ENCODE data around the gene MT1M. TPM values are rescaled to one million over a fixed set of nuclear protein-coding genes. Genes with fewer than 3 reads are reported as not detected.

MT1M gene
- total and polyA plus RNA-seq, 10 of the 15 experiments (the other 5 are each of a cell fraction or from before 2014, with no cell fraction given), result not detected

DNA sequence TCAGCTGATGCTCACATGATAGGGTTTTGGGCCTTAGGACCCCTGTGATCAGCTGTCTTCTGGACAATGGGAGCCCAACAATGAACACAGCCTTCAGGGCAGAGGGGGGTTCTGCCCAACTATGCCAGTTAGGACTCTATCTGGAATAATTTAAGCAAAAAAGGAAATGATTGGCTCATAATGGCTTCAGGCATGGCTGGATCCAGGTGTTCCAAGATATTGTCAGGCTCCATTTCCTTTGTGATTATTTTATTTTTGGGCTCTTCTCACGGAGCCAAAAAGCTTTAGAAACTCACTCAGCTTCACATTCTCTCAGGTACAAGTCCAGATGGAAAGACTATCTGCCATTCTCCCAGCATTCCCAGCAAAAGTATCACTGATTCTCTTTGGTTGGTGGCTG is 27.0 kb upstream of the MT1M start (continued):
- TF ChIP-seq BCL3 (IDR thresholded peaks at IDR 0.05; ENCODE audit: borderline replicate concordance, insufficient read depth, low read depth, low read length, poor library complexity, severe bottlenecking), result no peak
- no peak for TF ChIP-seq POU2F2 (IDR thresholded peaks at IDR 0.05; ENCODE audit: borderline replicate concordance, low read depth, low read length)
- TF ChIP-seq TARDBP (IDR thresholded peaks at IDR 0.05; ENCODE audit: borderline replicate concordance), result no peak

- no peak overlapping the region for H3K9ac ChIP-seq (ENCODE audit: control insufficient read depth, insufficient read depth, low read length)
- no peak for ATAC-seq
- H3K79me2 ChIP-seq (ENCODE audit: control insufficient read depth, insufficient read depth, low read length), result no peaks in the 10 kb centered on the region
- BruUV-seq (replicated peaks), result no TSS peak
- ChIA-PET RAD21 (ENCODE audit: unreplicated experiment) (interaction anchor here (0.9 to 4.9 kb wide), 3 partner anchors 24 to 95 kb away, joined by 3 to 44 read pairs (median 3); no protein-coding TSS in a partner anchor), SMC1A (ENCODE audit: uncharacterized antibody, unreplicated experiment) (interaction anchor here (0.6 to 1.4 kb wide), 3 partner anchors 17 to 96 kb away, joined by 3 to 5 read pairs (median 3); partner anchors contain the start of gene MT3), POLR2A (no interaction called here), CTCF (interaction anchor here (1.2 to 10.0 kb wide), 4 partner anchors 29 to 96 kb away, joined by 3 to 77 read pairs (median 12); no protein-coding TSS in a partner anchor)
- no peaks in the 10 kb centered on the region for H3K9me3 ChIP-seq (replicated peaks; ENCODE audit: control insufficient read depth, insufficient read depth, low read length)
- no peak overlapping the region for H3K27ac ChIP-seq (ENCODE audit: control insufficient read depth, insufficient read depth)
- H3K4me2 ChIP-seq (ENCODE audit: control insufficient read depth, insufficient read depth), result no peak overlapping the region
- H3K4me1 ChIP-seq (ENCODE audit: control insufficient read depth, insufficient read depth, low read length), result peaks cover 21% of the 10 kb centered on the region
- no peaks in the 10 kb centered on the region; a peak in 2 of 4 replicates for H3K27me3 ChIP-seq (replicated peaks in 1 of 2; ENCODE audit: control insufficient read depth in 2 of 2, insufficient read depth in 2 of 2, low read length in 1 of 2)
- WGBS (ENCODE audit: insufficient coverage, insufficient replicate concordance, low lambda C conversion rate, missing lambda C conversion rate), result 74% methylated on average over 3 of the region's 3 CpGs
- H3K4me3 ChIP-seq, result no peak overlapping the region
- intact Hi-C loops (cut with micrococcal nuclease; ENCODE audit: unreplicated experiment), result no loop called here
- H4K20me1 ChIP-seq (ENCODE audit: control insufficient read depth, insufficient read depth), result no peaks in the 10 kb centered on the region
- in situ Hi-C loops (cut with MboI), result no loop called here
- H2AFZ ChIP-seq (ENCODE audit: control insufficient read depth, low read depth, low read length), result no peak overlapping the region
- H3K36me3 ChIP-seq (ENCODE audit: control insufficient read depth in 2 of 2, insufficient read depth in 2 of 2, low read length in 1 of 2), result no peaks in the 10 kb centered on the region
- no peak for FAIRE-seq
- DNase-seq (ENCODE audit: low read depth, low spot score), result no peak
- TF ChIP-seq CHD4 (IDR thresholded peaks at IDR 0.05) (no peak), RUNX3 (IDR thresholded peaks at IDR 0.05; ENCODE audit: low read length) (no peak), GATAD2B (conservative IDR thresholded peaks at IDR 0.05; ENCODE audit: low read depth) (no peak), SRF (IDR thresholded peaks at IDR 0.05; ENCODE audit: low read depth in 2 of 2, low read length in 2 of 2) (no peak)
- TF ChIP-seq, protein P1, sequence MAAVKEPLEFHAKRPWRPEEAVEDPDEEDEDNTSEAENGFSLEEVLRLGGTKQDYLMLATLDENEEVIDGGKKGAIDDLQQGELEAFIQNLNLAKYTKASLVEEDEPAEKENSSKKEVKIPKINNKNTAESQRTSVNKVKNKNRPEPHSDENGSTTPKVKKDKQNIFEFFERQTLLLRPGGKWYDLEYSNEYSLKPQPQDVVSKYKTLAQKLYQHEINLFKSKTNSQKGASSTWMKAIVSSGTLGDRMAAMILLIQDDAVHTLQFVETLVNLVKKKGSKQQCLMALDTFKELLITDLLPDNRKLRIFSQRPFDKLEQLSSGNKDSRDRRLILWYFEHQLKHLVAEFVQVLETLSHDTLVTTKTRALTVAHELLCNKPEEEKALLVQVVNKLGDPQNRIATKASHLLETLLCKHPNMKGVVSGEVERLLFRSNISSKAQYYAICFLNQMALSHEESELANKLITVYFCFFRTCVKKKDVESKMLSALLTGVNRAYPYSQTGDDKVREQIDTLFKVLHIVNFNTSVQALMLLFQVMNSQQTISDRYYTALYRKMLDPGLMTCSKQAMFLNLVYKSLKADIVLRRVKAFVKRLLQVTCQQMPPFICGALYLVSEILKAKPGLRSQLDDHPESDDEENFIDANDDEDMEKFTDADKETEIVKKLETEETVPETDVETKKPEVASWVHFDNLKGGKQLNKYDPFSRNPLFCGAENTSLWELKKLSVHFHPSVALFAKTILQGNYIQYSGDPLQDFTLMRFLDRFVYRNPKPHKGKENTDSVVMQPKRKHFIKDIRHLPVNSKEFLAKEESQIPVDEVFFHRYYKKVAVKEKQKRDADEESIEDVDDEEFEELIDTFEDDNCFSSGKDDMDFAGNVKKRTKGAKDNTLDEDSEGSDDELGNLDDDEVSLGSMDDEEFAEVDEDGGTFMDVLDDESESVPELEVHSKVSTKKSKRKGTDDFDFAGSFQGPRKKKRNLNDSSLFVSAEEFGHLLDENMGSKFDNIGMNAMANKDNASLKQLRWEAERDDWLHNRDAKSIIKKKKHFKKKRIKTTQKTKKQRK (IDR thresholded peaks at IDR 0.05; ENCODE audit: low read depth, low read length), result no peak
- TF ChIP-seq, protein P2, sequence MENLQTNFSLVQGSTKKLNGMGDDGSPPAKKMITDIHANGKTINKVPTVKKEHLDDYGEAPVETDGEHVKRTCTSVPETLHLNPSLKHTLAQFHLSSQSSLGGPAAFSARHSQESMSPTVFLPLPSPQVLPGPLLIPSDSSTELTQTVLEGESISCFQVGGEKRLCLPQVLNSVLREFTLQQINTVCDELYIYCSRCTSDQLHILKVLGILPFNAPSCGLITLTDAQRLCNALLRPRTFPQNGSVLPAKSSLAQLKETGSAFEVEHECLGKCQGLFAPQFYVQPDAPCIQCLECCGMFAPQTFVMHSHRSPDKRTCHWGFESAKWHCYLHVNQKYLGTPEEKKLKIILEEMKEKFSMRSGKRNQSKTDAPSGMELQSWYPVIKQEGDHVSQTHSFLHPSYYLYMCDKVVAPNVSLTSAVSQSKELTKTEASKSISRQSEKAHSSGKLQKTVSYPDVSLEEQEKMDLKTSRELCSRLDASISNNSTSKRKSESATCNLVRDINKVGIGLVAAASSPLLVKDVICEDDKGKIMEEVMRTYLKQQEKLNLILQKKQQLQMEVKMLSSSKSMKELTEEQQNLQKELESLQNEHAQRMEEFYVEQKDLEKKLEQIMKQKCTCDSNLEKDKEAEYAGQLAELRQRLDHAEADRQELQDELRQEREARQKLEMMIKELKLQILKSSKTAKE (IDR thresholded peaks at IDR 0.05; ENCODE audit: low read depth, poor library complexity, severe bottlenecking), result no peak
- TF ChIP-seq, protein P3, sequence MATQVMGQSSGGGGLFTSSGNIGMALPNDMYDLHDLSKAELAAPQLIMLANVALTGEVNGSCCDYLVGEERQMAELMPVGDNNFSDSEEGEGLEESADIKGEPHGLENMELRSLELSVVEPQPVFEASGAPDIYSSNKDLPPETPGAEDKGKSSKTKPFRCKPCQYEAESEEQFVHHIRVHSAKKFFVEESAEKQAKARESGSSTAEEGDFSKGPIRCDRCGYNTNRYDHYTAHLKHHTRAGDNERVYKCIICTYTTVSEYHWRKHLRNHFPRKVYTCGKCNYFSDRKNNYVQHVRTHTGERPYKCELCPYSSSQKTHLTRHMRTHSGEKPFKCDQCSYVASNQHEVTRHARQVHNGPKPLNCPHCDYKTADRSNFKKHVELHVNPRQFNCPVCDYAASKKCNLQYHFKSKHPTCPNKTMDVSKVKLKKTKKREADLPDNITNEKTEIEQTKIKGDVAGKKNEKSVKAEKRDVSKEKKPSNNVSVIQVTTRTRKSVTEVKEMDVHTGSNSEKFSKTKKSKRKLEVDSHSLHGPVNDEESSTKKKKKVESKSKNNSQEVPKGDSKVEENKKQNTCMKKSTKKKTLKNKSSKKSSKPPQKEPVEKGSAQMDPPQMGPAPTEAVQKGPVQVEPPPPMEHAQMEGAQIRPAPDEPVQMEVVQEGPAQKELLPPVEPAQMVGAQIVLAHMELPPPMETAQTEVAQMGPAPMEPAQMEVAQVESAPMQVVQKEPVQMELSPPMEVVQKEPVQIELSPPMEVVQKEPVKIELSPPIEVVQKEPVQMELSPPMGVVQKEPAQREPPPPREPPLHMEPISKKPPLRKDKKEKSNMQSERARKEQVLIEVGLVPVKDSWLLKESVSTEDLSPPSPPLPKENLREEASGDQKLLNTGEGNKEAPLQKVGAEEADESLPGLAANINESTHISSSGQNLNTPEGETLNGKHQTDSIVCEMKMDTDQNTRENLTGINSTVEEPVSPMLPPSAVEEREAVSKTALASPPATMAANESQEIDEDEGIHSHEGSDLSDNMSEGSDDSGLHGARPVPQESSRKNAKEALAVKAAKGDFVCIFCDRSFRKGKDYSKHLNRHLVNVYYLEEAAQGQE (IDR thresholded peaks at IDR 0.05; ENCODE audit: low read depth, low read length), result no peak
Observed at GRCh38 chr16:56606071-56606475, 26.4 kb upstream of the MT1M start.
